HL-60 (cell line): ENCODE results near the gene MYO5C.
A peak's percentile ranks its signal among the peaks of the same experiment; 100 is the strongest.

Experiments
- DNase-seq, 2 experiments: peaks; one replicate each; pipeline ENCODE4 v3.0.0-alpha.2; 2010 to 2020; ENCODE audit warnings: low read depth in 1 of 2, low spot score in 1 of 2
- H3K27ac ChIP-seq: fragments of 250-450 bp; sonication (Bioruptor Pico); replicated peaks from 2 replicates; pipeline ENCODE4 v1.5.1; 2020; ENCODE audit warnings: mild to moderate bottlenecking, moderate library complexity
- H3K27me3 ChIP-seq: fragments of 250-450 bp; sonication (Bioruptor Pico); 2 replicates; pipeline ENCODE4 v1.5.1; 2021; ENCODE audit warnings: mild to moderate bottlenecking, moderate library complexity; ENCODE audit not compliant: insufficient read depth, poor library complexity, severe bottlenecking
- H3K4me3 ChIP-seq: replicated peaks from 2 replicates; pipeline ENCODE4 v1.5.1; 2011; ENCODE audit warnings: mild to moderate bottlenecking, control low read depth, low read length; ENCODE audit not compliant: insufficient read depth
- GABPA ChIP-seq: IDR thresholded peaks from 2 replicates; pipeline ENCODE4 v1.6.1; 2012; ENCODE audit warnings: low read depth
- POLR2AphosphoS5 ChIP-seq: IDR thresholded peaks from 2 replicates; pipeline ENCODE4 v1.6.1; 2012; ENCODE audit warnings: low read depth
- SPI1 ChIP-seq: IDR thresholded peaks from 2 replicates; pipeline ENCODE4 v1.6.1; 2012; ENCODE audit warnings: low read depth, mild to moderate bottlenecking, borderline replicate concordance
- TF ChIP-seq, protein P1 (sequence below): IDR thresholded peaks from one replicate; pipeline ENCODE4 v1.5.1; 2011; ENCODE audit warnings: low read length, control low read depth, inconsistent platforms; ENCODE audit not compliant: insufficient read depth
- TF ChIP-seq, protein P2 (sequence below): IDR thresholded peaks from 2 replicates; pipeline ENCODE4 v1.6.1; 2012; ENCODE audit warnings: low read depth; ENCODE audit not compliant: insufficient replicate concordance

Gene MYO5C

DNA sequence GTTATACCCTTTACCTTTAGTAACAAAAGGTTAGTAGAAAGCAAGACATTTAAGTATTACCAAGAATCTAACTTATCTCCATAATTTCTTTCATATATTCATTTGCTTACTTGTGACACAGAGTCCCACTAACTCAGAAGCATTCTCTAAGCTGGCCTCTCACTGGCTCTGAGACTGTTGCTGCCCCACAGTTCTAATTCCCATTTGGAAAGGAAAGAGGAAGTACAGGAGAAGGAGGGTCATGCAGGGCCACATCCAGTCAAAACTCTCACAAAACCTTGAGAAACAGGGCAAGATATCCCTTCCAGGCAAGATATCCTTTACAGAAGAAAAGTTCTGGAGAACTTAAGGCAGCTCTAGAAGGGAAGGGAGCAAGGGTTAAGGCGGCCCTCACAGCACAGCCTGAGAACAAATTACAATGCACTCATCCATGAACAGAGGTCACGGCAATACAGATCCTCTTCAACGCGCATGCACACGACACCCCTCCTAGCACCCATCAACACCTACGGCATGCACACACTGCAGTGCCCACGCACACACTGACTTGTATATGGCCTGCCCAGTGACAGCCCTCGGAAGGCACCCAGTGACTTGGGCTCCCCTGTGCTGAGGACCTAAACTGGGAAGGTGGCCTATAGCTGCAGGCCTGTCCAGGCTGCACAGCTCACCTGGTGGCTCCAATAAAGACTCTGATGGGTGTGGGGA is 13.0 kb upstream of the MYO5C start:
- DNase-seq: no peak

DNA sequence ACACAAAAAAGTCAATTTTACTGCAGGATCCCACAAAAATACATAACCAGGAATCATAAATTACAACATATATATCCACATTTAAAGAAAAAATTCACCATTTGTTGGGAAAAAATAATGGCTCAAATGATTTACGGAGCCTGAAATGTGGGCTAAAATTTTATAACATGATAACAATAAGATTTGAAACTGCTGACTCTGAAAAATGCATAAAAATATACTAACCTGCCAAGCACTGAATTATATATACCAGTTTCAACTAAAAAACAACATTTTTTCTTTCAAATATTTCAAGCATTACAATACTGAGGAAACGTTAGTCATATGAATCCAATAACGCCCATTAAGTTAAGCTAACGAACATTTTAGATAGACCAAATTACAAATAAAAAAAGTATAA is 12.2 kb upstream of the MYO5C start:
- no peaks in the 10 kb centered on the region for H3K27me3 ChIP-seq
- no peak overlapping the region for H3K27ac ChIP-seq
- H3K4me3 ChIP-seq: no peak overlapping the region
- no peak for TF ChIP-seq SPI1
- TF ChIP-seq, protein P1, sequence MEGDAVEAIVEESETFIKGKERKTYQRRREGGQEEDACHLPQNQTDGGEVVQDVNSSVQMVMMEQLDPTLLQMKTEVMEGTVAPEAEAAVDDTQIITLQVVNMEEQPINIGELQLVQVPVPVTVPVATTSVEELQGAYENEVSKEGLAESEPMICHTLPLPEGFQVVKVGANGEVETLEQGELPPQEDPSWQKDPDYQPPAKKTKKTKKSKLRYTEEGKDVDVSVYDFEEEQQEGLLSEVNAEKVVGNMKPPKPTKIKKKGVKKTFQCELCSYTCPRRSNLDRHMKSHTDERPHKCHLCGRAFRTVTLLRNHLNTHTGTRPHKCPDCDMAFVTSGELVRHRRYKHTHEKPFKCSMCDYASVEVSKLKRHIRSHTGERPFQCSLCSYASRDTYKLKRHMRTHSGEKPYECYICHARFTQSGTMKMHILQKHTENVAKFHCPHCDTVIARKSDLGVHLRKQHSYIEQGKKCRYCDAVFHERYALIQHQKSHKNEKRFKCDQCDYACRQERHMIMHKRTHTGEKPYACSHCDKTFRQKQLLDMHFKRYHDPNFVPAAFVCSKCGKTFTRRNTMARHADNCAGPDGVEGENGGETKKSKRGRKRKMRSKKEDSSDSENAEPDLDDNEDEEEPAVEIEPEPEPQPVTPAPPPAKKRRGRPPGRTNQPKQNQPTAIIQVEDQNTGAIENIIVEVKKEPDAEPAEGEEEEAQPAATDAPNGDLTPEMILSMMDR: no peak
- no peak for TF ChIP-seq POLR2AphosphoS5
- TF ChIP-seq GABPA: no peak
- TF ChIP-seq, protein P2, sequence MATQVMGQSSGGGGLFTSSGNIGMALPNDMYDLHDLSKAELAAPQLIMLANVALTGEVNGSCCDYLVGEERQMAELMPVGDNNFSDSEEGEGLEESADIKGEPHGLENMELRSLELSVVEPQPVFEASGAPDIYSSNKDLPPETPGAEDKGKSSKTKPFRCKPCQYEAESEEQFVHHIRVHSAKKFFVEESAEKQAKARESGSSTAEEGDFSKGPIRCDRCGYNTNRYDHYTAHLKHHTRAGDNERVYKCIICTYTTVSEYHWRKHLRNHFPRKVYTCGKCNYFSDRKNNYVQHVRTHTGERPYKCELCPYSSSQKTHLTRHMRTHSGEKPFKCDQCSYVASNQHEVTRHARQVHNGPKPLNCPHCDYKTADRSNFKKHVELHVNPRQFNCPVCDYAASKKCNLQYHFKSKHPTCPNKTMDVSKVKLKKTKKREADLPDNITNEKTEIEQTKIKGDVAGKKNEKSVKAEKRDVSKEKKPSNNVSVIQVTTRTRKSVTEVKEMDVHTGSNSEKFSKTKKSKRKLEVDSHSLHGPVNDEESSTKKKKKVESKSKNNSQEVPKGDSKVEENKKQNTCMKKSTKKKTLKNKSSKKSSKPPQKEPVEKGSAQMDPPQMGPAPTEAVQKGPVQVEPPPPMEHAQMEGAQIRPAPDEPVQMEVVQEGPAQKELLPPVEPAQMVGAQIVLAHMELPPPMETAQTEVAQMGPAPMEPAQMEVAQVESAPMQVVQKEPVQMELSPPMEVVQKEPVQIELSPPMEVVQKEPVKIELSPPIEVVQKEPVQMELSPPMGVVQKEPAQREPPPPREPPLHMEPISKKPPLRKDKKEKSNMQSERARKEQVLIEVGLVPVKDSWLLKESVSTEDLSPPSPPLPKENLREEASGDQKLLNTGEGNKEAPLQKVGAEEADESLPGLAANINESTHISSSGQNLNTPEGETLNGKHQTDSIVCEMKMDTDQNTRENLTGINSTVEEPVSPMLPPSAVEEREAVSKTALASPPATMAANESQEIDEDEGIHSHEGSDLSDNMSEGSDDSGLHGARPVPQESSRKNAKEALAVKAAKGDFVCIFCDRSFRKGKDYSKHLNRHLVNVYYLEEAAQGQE: no peak
- DNase-seq: no peak

More for the DNA sequence above, 13.0 kb upstream of the MYO5C start:
- Histone ChIP-seq H3K4me3 (no peak overlapping the region), H3K27me3 (no peaks in the 10 kb centered on the region), H3K27ac (no peak overlapping the region)
- TF ChIP-seq, protein P1: no peak
- 0 out of 2 replicates have a peak, but pooled peaks have one; percentile 22 for TF ChIP-seq SPI1
- no peak for TF ChIP-seq POLR2AphosphoS5

DNA sequence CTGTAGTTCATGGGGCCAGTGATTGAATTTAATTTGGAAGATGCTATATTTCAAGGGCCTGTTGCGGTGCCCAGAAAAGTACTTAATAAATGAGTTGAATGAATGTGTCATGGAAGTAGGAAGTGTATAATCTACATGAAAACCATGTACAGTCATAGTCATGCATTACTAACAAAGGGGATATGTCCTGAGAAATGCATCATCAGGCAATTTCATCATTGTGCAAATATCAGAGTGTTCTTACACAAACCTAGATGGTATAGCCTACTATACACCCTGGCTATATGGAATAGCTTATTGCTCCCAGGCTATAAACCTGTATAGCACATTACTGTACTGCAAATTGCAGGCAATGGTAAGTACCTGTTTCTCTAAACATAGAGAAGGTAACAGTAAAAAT is 10.7 kb upstream of the MYO5C start:
- no peak for DNase-seq
- TF ChIP-seq GABPA (no peak), SPI1 (no peak), POLR2AphosphoS5 (no peak)
- TF ChIP-seq, protein P2: no peak
- TF ChIP-seq, protein P1: no peak
- Histone ChIP-seq H3K27ac (no peak overlapping the region), H3K27me3 (no peaks in the 10 kb centered on the region), H3K4me3 (no peak overlapping the region)
